ENCODE data around the gene GPX1. TPM values are rescaled to one million over a fixed set of nuclear protein-coding genes. Genes with fewer than 3 reads are reported as not detected.

The GPX1 gene
- total RNA-seq, 1 experiment from 2014 or later, result 589 TPM

GRCh38 chr3:49389297-49389696, 31.1 kb upstream of the GPX1 start:
- DNase-seq (ENCODE audit: unreplicated experiment), result no peak
- CTCF ChIA-PET, result interaction anchor here (0.6 kb wide), 4 partner anchors 12 to 990 kb away, joined by 3 to 8 read pairs (median 4); no protein-coding TSS in a partner anchor
- no peaks in the 10 kb centered on the region for H3K27me3 Mint-ChIP-seq (ENCODE audit: insufficient read depth, unreplicated experiment)
- H3K4me1 Mint-ChIP-seq (ENCODE audit: insufficient read depth, unreplicated experiment), result peaks cover 14% of the 10 kb centered on the region
- POLR2A ChIA-PET, result interaction anchor here (0.6 to 1.9 kb wide), 6 partner anchors 16 to 780 kb away, joined by 3 to 5 read pairs (median 4); partner anchors contain the start of genes TCTA and UQCRC1
- peaks cover 14% of the 10 kb centered on the region for H3K36me3 Mint-ChIP-seq (ENCODE audit: insufficient read depth, unreplicated experiment)
- no TSS peak for BruUV-seq (replicated peaks)
- TF ChIP-seq CTCF (IDR thresholded peaks at IDR 0.05; ENCODE audit: unreplicated experiment), result no peak
- no peak overlapping the region for H3K27ac Mint-ChIP-seq (ENCODE audit: low read depth, unreplicated experiment)
- intact Hi-C loops (cut with micrococcal nuclease), result no loop called here
- H3K4me3 Mint-ChIP-seq (ENCODE audit: unreplicated experiment), result no peak overlapping the region
- no peaks in the 10 kb centered on the region for H3K9me3 Mint-ChIP-seq (ENCODE audit: unreplicated experiment)

DNA sequence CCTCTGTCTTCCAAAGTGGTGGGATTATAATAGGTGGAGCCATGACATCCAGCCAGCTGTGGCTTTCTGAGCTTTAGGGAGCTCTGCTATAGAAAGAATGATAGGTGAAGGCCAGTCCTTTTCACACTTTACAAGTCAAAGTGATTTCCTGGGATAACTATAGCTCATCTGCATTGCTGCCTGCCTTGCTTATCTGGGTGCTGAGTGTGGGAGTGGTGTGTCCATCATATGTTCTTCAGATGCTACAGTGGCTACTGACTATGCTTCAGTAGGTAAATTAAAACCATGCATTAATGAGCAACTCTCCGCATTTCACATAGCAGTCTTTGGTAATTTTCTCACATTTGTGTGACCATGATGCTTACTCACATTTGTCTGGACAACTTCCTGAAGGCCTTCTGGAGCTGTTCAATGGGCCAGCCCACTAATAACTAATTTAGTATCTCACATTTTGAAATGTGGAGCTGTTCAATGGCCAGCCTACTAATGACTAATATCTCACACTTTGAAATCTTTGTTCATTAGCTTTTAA, 30.2 kb upstream of the GPX1 start:
- POLR2A ChIA-PET, result interaction anchor here (0.9 to 1.9 kb wide), 5 partner anchors 10 to 53 kb away, joined by 3 to 5 read pairs (median 4); partner anchors contain the start of gene TCTA
- DNase-seq (ENCODE audit: unreplicated experiment), result no peak
- Mint-ChIP-seq H3K4me1 (ENCODE audit: insufficient read depth, unreplicated experiment) (peaks cover 14% of the 10 kb centered on the region), H3K27ac (ENCODE audit: low read depth, unreplicated experiment) (peak overlapping the region; percentile 9), H3K36me3 (ENCODE audit: insufficient read depth, unreplicated experiment) (peaks cover 12% of the 10 kb centered on the region), H3K9me3 (ENCODE audit: unreplicated experiment) (no peaks in the 10 kb centered on the region), H3K4me3 (ENCODE audit: unreplicated experiment) (no peak overlapping the region), H3K27me3 (ENCODE audit: insufficient read depth, unreplicated experiment) (no peaks in the 10 kb centered on the region)
- BruUV-seq (replicated peaks), result no TSS peak
- TF ChIP-seq CTCF (IDR thresholded peaks at IDR 0.05; ENCODE audit: unreplicated experiment), result no peak
- intact Hi-C loops (cut with micrococcal nuclease), result no loop called here
- CTCF ChIA-PET, result interaction anchor here (0.6 to 0.7 kb wide), 2 partner anchors 62 to 205 kb away, joined by 3 to 5 read pairs; no protein-coding TSS in a partner anchor

DNA sequence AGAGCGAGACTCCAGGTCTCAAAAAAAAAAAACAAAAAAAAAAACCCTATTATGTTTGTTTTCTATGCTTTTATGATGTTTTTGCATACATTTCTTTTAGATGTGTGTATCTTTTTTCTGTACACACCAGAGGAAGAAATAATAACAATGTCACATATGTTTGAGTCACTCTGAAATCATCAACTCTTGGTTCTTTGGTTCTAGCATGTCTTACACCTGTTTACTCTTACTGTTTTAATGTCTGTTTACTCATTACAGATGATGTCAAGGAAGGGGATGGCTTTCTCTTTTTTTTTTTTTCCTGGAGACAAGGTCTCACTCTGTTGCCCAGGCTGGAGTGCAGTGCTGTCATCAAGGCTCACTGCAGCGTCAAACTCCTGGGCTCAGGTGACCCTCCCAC, 29.6 kb upstream of the GPX1 start:
- BruUV-seq (replicated peaks), result no TSS peak
- Mint-ChIP-seq H3K4me3 (ENCODE audit: unreplicated experiment) (no peak overlapping the region), H3K27me3 (ENCODE audit: insufficient read depth, unreplicated experiment) (no peaks in the 10 kb centered on the region), H3K9me3 (ENCODE audit: unreplicated experiment) (no peaks in the 10 kb centered on the region), H3K36me3 (ENCODE audit: insufficient read depth, unreplicated experiment) (peaks cover 11% of the 10 kb centered on the region), H3K27ac (ENCODE audit: low read depth, unreplicated experiment) (no peak overlapping the region), H3K4me1 (ENCODE audit: insufficient read depth, unreplicated experiment) (peaks cover 14% of the 10 kb centered on the region)
- intact Hi-C loops (cut with micrococcal nuclease), result no loop called here
- DNase-seq (ENCODE audit: unreplicated experiment), result no peak
- no peak for TF ChIP-seq CTCF (IDR thresholded peaks at IDR 0.05; ENCODE audit: unreplicated experiment)
- POLR2A ChIA-PET, result interaction anchor here (0.9 to 1.4 kb wide), 3 partner anchors 9 to 54 kb away, joined by 3 to 4 read pairs (median 4); partner anchors contain the start of gene TCTA
- CTCF ChIA-PET, result interaction anchor here (0.7 kb wide), 1 partner anchor 205 kb away, joined by 5 read pairs; no protein-coding TSS in a partner anchor

DNA sequence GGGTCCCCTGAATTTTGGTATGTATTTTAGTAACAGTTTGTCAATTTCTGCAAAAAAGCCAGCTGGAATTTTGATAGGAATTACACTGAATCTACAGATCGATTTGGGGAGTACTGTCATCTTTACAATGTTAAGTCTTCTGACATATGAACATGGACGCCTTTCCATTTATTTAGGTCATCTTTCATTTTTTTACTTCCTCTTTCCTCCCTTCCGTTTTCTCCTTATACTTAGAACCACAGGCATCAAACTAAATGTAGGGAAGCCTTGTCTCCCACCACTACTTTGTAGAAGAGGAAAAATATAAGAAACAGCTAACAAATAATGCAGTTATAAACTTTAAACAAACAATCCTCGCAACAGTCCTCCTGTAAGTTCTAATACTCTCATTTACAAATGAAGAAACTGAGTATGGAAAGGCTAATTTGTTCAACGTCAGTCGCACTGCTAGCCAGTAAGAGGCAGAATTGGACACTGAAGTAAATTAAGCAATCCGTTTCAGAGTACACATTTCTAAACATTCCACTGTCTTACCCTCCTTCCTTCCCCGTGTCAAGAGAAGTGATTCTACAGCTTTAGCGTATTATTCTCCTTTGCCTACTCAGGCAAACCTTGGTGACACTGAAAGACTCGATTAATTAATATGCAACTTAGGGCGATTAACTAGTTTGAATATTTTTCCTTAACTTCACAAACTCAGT, 28.1 kb upstream of the GPX1 start:
- H3K4me3 Mint-ChIP-seq (ENCODE audit: unreplicated experiment), result no peak overlapping the region
- peaks cover 12% of the 10 kb centered on the region for H3K36me3 Mint-ChIP-seq (ENCODE audit: insufficient read depth, unreplicated experiment)
- TF ChIP-seq CTCF (IDR thresholded peaks at IDR 0.05; ENCODE audit: unreplicated experiment), result no peak
- no peaks in the 10 kb centered on the region for H3K27me3 Mint-ChIP-seq (ENCODE audit: insufficient read depth, unreplicated experiment)
- no peak for DNase-seq (ENCODE audit: unreplicated experiment)
- ChIA-PET CTCF (interaction anchor here (0.7 kb wide), 1 partner anchor 468 kb away, joined by 3 read pairs; no protein-coding TSS in a partner anchor), POLR2A (interaction anchor here (0.7 to 1.3 kb wide), 3 partner anchors 8 to 57 kb away, joined by 3 to 4 read pairs (median 3); partner anchors contain the start of genes RHOA and TCTA)
- BruUV-seq (replicated peaks), result no TSS peak
- intact Hi-C loops (cut with micrococcal nuclease), result no loop called here
- no peak overlapping the region for H3K27ac Mint-ChIP-seq (ENCODE audit: low read depth, unreplicated experiment)
- H3K4me1 Mint-ChIP-seq (ENCODE audit: insufficient read depth, unreplicated experiment), result peaks cover 14% of the 10 kb centered on the region
- no peaks in the 10 kb centered on the region for H3K9me3 Mint-ChIP-seq (ENCODE audit: unreplicated experiment)
